Peyer's patch (tissue), 4 donors: ENCODE measurements around the gene SYT8.

ENCODE experiments used
- CTCF ChIP-seq, 6 experiments: fragments of 450-650 bp in 4 of 6; fragments of 200-600 bp in 2 of 6; sonication (generic) in 1 of 6; IDR thresholded peaks; one replicate each; pipeline ENCODE4 v1.5.1; 2017 to 2019; ENCODE audit warnings: antibody characterized with exemption in 6 of 6, mild to moderate bottlenecking in 3 of 6, moderate library complexity in 1 of 6
- POLR2A ChIP-seq, 2 donors: fragments of 450-650 bp; IDR thresholded peaks; one replicate each; pipeline ENCODE4 v1.5.1; 2017; ENCODE audit warnings: antibody characterized with exemption in 2 of 2, mild to moderate bottlenecking in 2 of 2, moderate library complexity in 2 of 2

- peak in 2 of 6 experiments; percentile 10 to 22 for TF ChIP-seq CTCF (IDR thresholded peaks at IDR 0.05)
- peak; percentile 61 to 87 for TF ChIP-seq POLR2A (IDR thresholded peaks at IDR 0.05)
Measured at GRCh38 chr11:1834062-1834610, 654 bp upstream of the SYT8 start.
